DLD1 (cell line): ENCODE data around the gene KCNG2.

Source experiments
- in situ Hi-C: cut with HindIII; loops from 2 replicates; pipeline ENCODE4 v1.10.0; 2017; ENCODE audit warnings: low sequenced_read_pairs

KCNG2 gene

DNA sequence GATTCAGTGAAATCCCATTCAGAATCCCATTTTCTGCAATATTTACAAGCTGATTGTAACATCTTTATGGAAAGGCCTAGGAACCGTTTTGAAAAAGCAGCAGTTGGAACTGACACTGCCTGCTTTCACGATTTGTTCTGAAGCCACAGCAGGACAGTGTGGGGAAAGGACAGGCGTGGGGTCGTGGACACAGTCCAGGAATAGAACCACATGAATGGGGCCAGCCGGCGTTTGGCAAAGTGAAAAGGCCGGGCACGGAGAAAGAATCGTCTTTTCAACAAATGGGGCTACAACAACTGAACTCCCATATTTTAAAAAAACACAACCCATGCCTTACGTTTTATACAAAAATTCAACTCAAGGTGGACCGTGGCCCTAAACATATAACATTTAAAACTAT, 84.0 kb downstream of the KCNG2 start:
- in situ Hi-C loops, result no loop called here

DNA sequence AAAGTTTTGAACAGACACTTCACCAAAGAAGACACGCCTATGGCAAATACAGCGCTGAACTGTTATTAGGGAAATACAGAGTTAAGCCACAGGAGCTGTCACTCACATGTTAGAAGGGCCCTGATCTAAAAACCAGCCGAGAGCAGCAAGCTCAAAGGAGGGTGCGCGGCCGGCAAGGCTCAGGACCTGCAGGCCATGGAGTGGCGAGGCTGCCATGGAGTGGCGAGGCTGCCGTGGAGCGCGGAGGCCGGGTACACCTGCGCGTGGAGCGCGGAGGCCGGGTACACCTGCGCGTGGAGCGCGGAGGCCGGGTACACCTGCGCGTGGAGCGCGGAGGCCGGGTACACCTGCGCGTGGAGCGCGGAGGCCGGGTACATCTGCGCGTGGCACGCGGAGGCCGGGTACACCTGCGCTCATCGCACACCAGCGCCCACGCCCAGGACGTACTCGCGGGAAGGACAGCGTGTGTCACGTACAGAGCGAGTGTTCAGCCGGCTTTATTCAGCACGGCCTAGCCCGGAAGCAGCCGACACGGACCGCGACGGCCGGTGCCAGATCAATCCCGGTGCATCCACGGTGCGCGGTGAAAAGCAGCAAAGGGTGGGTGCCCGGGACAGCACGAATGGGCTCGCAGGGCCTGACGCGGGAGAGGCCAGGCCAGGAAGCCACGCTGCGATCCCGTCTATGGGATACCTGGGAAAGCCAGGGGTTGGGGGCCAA, 84.9 kb downstream of the KCNG2 start:
- in situ Hi-C loops, result no loop called here

DNA sequence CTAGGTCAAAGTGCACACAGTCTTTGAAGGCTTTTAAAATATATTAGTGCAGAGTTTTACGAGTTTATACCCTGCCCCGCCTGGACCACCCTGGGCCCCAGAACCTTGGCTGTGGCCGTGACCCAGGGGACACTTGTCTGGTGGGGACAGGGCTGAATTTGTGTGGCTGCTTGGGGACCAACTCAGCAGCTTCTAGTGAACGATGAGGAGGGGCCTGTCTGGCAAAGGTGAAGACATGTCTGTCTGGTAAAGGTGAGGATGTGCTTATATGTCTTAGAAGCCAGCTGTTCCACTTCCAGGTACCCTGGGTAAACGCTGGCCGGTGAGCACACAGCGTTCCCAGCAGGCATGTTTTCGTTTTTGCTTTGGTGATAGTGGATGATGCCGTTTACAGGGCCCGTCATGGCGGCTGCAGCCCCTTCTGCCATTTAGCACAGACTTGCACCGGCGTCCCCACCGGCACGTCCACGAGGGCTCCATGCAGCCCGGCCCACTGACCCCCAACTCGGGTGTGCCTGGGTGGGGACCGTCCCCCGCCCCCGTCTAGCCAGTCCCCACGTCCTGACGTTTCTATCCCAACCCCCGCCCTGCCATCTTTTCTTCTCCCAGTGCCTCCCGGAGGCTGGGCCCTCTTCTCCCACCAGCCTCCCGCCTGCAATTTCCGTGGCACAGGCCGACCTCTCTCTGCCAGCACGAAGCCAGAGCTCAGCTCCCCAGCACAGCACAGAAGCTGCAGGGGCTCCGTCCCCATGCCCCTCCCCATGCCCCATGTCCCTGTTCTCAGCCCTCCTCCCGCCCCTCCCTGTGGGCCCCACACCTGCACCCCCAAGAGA, 85.9 kb downstream of the KCNG2 start:
- in situ Hi-C loops, result no loop called here

DNA sequence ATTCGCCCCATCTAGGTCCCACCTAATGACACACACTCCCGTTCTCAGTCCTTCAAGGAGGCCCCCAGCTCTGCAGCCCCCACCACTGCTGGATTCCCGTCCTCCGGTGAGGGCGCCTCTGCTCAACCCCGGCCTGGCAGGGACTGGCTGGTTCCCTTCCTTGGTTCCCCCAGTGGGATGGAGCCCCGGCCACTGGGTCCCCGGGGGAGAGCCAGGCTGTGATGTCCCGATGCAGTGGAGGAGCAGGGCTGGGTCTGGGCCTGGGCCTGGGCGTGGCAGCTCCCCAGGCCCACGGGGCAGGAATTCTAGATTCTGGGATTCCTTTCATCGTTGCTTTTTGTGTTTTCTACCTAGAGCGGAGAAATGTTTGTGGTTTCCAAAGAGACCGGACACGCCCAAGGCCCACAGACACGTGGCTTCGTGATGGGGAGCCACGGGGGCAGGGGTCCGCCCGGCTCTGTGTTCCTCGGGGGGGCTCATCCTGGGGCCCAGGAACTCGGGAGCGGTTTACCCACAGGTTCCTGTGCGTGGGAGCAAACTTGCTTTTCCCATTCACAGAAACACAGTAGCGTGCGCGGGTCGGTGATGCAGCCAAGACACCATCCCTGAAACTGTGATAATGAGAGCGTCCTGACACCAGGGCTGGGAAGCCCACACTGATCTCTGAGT, 86.7 kb downstream of the KCNG2 start:
- in situ Hi-C loops, result no loop called here

DNA sequence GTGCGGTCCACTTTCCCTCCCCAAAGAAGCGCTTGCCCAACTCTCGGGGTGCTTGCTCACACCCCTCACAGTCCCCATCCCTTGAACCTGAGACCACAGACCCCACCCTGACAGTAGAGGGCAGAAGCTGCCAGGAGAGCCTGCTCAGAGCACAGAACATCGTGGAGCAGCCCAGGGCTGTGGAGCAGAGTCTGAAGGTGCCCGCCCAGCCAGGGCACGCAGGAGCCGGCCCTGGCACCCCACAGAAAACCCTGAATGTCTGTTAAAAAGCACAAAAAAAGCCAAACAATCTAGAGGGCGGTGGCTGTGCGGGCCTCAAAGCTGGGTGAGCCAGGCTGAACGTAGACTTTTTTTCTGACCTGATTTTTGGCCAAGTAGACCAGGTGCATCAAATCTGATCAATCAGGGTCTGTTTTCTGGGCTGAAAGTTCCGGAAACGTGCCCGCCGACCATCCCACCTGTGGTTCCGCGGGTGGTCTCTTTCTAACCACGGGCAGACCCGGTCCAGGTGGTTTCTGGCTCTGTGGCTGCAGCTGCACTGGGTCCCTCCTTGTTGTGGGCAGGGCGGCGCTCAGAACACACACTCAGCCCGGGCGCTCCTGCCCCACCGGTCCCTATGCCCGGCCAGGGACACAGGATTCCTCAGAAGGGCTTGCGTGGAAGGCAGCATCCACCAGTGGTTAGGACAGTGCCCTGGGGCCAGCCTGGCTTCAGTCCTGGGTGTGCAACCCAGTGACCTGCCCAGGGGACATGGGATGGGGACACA, 87.4 kb downstream of the KCNG2 start:
- in situ Hi-C loops, result no loop called here

DNA sequence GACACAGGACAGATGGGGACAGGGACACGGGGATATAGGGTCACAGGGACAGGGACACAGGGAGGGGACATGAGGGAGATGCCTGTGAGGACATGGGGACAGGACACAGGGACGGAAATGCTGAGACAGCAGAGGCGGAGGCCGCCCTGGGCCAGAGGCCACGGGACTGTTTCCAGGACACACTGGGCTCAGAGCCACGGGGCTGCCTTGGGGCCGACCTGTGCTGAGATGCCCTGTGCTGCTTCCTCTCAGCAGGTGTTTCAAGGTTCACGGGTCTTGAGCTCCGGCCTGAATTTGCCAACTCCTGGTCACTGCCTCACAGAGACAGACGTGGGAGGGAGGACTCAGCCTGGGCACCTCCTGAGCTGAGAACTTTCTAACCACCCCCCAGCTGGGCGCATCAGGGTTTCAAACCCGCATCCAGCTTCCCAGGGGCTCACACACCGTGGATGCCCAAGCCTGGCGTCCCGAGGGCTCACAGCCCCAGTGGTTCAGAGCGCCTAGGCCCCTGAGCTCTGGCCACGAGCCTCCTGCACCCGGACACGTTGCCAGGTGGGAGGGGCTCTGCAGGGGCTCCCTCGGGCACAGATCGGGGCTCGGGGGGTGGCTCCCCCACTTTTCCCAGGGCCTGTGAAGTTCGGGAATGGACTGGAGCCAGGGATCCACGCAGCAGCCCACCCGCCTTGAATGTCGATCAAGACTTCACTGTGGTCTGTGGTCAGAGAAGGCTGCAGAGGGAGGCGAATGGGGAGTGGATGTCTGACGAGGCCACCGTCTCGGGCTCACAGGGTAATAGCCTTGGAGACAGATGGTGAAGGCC, 89.7 kb downstream of the KCNG2 start:
- in situ Hi-C loops, result no loop called here

DNA sequence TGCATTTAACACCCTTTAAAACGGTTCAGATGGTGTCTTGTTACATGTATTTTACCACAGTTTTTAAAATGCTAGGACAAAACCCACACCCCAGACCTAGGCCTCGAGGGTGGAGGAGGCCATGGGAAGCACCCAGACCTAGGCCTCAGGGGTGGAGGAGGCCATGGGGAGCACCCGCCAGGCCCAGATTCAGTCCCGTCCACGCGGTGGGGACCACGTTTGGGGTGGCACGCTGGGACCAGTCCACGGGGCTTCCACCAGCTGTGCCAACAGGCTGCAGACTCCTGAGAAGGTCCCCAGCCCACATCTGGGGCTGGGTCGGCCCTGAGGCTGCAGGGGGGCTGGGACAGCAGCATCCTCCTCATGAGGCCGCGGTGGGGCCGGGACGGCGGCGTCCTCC, 90.3 kb downstream of the KCNG2 start:
- in situ Hi-C loops, result no loop called here

DNA sequence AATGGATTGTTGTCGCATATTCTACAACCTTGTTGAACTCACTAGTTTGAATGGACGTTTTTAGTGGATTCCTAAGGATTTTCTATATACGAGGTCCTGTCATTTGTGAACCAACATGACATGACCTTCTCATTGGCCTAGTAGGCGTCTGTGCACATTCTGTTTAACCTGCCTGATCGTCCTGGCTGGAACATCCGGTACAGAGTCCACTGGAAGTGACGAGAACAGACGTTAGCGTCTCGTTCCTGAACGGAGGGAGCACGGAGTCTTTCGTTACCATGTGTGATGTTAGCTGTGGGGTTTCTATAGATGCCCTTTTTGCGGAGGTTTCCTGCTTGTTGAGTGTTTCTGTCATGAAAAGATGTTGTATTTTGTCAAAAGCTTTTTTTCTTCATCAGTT, 91.8 kb downstream of the KCNG2 start:
- in situ Hi-C loops, result no loop called here

DNA sequence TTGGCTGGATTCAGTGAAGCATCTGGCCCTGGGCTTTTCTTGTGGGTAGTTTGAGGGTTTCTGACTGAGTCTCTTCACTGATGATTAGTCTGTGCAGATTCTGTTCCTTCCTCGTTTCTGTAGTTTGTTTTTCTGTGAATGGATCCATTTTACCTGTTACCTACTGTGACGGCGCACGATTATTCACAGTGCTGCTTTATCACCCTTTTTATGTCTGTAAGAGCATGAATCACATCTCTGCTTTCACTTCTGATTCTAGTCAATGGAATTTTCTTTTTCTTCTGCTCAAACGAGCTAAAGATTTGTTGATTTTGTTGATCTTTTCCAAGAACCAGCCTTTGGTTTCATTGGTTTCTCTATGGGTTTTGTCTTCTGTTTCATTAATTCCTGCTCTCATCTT, 92.9 kb downstream of the KCNG2 start:
- in situ Hi-C loops, result no loop called here

DNA sequence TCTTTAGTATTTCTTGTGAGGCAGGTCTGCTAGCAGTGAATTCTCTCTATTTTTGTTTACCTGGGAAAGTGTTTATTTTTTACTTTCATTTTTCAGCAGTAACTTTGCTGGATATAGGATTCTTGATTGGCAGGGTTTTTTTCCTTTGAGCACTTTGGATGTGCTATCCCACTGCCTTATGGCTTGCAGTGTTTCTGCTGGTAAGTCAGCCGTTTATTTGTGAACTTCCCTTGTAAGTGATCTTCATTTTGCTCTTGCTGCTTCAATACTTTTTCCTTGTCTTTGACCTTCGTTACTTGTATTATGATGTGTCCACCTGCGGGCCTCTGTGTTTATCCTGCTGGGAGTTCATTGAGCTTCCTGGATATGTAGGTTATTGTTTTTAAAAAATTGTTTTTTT, 99.0 kb downstream of the KCNG2 start:
- in situ Hi-C loops, result no loop called here

DNA sequence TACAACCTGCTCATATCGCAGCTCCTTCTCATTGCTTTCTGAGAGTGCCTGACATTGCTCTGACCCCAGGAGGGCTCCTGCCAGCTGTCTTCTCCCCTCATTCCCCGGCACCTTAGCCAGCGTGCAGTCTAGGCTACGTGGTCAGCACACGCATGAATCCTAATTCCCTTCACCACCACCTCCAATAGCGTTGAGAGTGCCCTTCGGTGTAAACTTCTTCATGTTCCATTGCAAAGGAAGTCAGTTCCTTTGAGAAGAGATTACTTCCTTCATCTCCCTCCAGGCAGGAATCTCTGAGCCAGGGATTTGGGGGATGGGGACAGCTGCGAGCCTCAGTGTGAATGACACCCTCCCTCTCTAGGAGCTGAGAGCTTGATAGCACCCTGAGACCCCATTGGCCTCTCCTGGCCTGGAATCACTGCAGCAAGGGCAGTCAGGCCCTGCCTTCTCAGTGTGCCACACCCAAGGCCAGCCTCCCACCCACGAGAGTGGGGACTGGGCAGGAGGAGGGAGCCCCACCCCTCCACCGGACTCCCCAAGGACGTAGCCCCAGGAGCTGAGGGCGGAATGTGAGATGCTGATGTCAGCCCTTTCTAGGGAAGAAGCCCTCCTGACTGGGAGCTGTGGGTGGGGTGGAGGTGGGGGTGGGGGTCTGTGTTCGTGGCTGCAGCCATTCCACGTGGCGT, 100.3 kb downstream of the KCNG2 start:
- in situ Hi-C loops, result no loop called here

DNA sequence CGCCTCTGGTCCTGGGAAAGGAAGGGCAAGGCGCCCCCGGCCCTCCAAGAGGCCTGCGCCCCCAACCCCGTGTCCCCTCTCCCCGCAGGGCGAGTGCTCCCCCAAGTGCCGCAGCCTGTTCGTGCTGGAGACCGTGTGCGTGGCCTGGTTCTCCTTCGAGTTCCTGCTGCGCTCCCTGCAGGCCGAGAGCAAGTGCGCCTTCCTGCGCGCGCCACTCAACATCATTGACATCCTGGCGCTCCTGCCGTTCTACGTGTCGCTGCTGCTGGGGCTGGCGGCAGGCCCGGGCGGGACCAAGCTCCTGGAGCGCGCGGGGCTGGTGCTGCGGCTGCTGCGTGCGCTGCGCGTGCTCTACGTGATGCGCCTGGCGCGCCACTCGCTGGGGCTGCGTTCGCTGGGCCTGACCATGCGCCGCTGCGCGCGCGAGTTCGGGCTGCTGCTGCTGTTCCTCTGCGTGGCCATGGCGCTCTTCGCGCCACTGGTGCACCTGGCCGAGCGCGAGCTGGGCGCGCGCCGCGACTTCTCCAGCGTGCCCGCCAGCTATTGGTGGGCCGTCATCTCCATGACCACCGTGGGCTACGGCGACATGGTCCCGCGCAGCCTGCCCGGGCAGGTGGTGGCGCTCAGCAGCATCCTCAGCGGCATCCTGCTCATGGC, 101.3 kb downstream of the KCNG2 start:
- in situ Hi-C loops, result no loop called here

DNA sequence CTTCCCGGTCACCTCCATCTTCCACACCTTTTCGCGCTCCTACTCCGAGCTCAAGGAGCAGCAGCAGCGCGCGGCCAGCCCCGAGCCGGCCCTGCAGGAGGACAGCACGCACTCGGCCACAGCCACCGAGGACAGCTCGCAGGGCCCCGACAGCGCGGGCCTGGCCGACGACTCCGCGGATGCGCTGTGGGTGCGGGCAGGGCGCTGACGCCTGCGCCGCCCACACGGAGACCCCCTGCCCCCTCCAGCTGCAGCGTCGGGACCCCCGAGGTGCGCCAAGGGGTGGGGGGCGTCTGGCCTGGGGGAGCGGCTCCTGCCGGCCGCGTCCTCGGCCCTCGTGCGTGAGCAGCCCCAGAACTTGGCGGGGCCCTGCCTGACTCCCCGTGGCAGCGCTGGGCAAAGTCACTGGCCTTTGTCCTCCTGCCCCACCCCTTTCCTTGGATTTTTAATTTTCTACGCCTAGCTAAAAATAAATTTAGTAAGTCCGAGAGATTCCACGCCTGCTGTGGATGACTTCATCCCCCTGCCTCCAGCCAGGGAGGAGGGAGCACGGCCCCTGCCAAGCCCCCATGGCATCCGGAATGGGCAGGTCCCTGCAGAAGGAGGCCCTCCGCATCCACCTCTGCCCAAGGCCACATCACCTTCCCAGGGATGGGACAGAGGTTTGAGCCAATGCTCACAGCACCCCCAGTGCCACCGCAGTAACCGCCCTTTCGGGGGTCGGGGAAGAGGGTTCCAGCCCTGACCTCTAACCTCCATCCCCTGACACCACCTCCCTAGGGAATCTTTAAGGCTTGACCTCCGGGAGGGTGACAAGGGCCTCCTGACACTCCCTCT, 102.1 kb downstream of the KCNG2 start:
- in situ Hi-C loops, result no loop called here

DNA sequence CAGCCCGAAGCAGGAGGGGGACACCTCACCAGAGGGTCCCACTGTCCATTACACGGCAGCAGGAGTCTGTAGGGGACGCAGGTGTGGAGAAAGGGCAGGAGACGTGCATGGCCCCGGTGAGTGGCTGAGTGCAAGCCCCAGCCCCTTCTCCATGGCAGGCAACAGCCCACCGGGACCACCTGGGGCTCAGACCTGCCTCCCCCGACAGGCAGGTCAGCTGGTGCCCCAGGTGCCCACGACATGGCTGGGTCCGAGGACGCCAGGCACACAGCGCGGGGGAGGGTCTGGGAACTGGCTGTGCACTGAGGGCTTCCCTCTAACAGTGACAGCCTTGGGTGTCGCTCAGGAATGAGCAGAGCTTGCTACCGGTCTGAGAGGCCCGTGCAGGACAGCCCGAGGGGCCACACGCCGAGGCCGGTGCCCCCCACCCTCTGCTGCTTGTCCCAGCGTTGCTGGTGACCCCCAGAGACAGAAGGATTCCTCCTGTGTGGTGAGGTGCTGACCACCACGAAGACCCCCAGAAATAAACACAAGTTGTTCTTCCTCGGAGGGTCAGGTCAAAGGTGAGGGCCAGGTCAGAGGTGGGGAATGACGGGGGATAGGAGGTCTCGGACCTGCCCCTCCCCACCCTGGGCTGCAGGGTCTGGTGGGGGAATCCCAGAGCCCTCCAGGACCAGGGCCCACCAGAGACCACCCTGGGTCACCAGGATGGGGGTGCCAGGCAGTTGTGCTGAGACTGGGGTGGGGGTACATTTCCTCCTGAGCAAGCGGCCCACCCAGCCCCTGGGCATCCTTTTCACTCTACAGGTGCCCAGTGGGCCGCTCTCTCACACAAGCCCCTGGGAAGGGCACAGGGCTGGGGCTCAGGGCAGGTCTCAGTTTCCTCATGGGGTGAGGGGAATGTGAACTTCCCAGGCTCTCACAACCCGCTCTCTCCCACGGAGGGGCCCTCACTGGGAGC, 103.2 kb downstream of the KCNG2 start:
- in situ Hi-C loops, result no loop called here

DNA sequence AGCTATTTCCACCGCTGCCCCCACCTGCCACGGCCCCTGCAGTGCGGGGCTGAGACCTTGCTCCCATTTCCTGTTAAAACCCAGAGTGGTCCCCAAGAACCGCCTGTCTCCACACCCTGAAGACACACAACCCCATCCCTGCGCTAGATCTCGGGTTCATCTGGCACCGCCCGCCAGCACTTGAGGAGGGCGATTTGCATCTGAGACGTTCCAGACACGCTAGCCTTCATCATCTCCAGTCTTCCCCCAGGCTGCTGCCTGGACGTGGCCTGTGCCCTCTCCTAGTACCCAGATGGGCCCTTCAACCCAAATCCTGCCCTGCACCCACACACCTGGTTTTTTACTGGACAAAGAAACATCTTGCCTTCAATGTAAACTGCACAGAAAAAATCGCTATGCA, 103.9 kb downstream of the KCNG2 start:
- in situ Hi-C loops, result no loop called here

DNA sequence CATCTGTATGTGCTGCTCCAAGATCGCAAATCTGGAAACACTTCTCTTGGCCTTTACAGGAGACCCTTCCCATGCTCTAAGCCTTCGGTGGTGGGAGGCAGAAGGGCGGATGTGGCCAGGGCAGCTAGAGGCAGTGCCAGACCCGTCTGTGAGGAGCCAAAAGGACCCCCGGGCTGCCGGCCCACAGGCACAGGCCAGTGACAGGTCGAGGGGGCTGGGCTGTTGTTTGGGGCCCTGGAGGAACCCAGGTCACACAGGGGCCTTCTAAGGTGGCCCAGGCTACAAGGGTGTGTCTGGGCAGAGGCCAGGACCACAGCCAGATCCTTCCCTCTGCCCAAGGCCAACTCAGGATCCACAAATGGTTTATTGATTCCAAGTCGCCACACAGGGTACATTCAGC, 104.3 kb downstream of the KCNG2 start:
- in situ Hi-C loops, result no loop called here

DNA sequence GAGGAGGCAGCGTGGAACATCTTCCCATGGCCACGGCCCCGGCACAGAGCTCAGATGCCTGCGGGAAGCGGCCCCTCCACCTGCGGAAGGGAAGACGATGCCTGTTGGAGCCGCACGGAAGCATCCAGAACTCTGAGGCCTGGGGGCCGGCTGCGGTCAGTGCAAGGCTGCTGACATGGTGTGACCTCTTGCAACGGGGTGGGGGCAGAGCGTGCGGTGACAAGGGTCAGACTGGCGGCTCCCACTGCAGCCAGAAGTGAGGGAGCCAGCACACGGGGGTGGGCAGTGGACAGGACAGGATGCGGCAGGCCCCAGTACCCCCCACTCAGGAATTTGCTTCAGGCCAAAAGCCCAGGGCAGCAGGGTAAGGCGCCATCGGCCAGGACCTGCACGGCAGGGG, 104.9 kb downstream of the KCNG2 start:
- in situ Hi-C loops, result no loop called here
